ENCODE data around the gene MYO3A.

DNA sequence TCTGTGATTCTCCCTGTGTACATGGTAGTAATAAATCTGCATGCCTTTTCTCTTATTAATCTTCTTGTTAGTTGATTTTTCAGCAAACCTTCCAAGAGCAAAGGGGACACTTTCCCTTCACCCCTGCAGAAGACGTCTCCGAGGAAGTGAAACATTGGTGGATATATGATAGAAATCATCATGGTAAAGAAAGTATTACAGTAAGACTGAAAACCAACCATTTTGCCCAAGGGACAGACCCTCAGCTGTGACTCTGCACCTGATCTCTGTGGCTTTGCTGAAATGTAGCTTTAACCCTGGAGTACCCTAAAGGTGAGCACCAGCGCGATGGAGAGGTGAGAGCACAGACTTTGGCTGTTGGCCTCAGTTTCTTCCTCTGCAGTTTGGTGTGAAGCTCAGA lies 32.8 kb upstream of the MYO3A start:
- TF ChIP-seq, protein P1, sequence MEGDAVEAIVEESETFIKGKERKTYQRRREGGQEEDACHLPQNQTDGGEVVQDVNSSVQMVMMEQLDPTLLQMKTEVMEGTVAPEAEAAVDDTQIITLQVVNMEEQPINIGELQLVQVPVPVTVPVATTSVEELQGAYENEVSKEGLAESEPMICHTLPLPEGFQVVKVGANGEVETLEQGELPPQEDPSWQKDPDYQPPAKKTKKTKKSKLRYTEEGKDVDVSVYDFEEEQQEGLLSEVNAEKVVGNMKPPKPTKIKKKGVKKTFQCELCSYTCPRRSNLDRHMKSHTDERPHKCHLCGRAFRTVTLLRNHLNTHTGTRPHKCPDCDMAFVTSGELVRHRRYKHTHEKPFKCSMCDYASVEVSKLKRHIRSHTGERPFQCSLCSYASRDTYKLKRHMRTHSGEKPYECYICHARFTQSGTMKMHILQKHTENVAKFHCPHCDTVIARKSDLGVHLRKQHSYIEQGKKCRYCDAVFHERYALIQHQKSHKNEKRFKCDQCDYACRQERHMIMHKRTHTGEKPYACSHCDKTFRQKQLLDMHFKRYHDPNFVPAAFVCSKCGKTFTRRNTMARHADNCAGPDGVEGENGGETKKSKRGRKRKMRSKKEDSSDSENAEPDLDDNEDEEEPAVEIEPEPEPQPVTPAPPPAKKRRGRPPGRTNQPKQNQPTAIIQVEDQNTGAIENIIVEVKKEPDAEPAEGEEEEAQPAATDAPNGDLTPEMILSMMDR (IDR thresholded peaks at IDR 0.05; ENCODE audit: low read length) = no peak
- no peak for TF ChIP-seq EZH2 (optimal IDR thresholded peaks at IDR 0.05; ENCODE audit: low read depth, low read length)
- no peak for TF ChIP-seq EZH2phosphoT487 (IDR thresholded peaks at IDR 0.05; ENCODE audit: low read length)

All from MM.1S (cell line).